HG03159 (cell line): ENCODE results near the gene PHAF1.
A peak's percentile ranks its signal among the peaks of the same experiment; 100 is the strongest.

Experiments
- ATAC-seq: cut with Tn5 transposase; IDR thresholded peaks from one replicate; pipeline ENCODE4 v1.9.1; 2021; ENCODE audit warnings: mild to moderate bottlenecking, moderate library complexity; ENCODE audit not compliant: unreplicated experiment

Gene PHAF1

DNA sequence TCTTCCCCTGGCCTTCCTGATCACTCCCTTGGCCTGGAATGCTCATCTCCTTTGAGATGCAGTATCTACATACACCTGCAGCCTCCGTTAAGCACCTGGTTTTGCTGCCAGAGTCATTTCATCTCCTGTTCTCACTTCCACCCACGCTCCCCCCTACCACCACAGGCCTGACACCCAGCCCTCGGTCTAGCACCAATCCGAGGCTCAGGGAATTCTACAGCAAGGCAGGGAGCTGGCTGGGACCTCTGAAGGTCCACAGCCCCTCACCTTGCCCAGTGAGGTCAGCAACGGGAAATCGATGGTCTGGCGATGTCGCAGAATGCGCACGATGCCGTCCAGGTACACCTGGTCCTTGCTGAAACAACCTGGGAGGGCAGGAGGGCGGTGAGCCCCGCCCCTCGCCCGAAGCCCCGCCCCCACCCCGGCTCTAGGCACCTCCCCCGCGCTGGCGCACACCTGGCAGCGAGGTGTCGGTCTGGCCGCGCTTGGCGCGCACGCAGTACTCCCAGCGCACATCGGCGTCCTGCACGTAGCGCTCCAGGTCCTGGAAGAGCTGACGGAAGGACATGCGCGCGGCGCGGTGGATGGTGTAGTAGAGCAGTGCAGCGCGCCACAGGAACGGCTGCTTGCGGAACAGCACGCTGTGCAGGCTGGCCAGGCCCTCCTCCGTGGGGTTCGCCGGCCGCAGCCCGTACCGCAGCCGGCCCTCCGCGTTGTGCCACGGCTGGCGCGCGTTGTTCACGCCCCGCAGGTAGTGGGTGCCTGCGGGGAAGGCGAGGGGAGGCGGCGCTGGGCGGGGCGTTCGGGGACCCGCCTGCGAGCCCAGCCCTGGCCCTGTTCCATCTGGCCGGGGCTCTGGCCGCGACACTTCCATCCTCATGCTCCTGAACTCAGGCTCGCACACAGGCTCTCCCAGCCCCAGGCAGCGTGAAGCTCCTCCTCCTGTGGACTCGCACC, 68.3 kb downstream of the PHAF1 start:
- no peak for ATAC-seq

DNA sequence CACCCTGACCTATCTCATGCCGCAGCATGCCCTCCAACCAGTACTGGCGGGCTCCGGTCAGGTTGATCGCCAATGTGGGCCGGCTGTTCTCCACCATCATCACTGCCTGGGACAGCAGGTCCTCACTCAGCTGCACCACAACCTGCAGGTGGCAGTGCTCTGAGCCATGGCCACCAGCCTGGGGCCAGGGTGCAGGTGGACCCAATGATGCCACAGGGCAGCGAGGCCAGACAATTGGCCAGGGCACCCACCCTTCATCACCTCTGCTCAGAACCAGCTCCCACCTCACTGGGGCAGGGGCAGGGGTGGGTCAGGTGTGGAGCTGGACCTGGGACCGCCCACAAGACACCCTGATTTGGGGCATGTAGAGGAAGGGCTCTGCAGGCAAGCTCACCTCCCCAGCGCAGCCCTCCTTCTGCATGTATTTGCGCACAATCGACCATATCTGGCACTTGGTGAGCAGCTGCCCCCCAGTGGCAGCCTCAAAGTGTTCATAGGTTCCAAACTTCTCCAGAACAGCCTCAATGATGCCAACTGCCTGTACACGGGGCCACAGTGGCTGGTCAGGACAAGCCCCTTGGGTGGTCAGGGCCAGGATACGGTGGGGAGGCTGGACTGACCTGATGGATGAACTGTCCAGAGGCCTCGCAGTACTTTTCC, 69.8 kb downstream of the PHAF1 start:
- ATAC-seq = no peak

DNA sequence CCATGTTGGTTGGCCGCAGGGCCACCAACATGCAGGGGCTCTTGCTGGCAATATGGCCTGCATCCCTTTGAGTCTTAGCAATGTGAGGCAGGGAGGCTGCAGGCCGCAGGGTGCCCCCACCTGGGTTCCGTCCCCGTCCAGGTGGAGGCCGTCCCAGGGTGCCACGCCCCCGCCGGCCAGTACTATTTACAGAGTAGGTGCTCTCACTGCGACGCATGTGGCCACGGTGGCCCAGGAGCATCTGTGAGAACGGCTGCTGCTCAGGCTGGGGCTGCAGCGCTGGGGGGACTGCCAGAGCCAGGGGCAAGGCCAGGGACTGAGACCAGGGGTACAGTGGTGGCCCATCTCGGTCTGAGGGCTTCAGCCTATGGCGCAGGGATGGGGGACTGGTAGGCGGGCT, 70.4 kb downstream of the PHAF1 start:
- no peak for ATAC-seq

DNA sequence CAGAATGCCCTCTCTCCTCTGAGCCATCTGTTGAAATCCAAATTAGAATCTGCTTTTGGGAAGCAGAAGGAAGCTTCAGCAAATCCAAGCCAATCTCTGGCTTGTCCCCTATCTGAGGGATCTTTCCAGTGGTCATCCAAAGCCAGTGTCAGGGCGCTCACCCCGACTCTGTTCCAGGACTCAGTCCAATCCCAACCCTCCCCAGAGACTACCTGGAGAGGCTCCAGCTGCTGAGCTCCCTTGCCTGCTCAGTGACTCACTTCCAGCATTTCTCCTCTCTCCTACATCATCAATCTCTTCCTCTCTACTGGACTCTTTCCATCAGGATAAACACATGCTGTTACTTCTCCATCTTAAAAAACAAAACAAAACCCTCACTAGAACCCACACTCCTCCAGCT, 71.6 kb downstream of the PHAF1 start:
- ATAC-seq = no peak

DNA sequence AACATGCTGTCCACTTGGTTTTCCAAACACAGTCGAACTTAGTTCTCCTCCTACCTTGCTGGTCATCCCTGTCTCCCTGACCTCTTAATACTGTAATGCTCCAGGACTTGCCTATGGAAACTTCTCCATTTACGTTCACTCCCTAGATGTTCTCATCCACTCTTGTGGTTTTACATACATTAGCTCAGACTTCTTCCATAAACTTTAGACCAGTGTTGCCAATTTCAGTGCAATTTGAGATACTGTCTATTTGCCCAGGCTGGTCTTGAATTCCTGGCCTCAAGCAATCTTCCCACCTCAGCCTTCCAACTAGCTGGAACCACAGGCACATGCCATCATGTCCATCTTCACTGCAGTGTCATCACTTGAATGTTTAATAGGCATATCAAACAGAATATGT, 72.5 kb downstream of the PHAF1 start:
- ATAC-seq = no peak

DNA sequence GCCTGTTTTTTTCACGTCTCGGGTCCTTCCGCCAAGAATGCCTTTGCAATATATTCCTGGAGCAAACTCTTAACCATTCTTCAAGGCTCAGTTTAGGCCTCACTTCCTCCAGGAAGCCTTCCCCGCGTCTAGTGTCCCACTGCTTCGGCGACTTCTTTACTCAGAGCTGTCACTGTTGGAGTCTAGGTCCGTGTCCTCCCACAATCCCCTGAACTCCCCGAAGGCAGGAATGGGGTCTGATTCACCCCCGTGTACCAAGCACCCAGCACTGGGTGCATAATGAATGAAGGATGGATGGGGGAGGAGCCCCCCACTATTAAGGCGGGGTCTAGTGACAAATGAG, 73.5 kb downstream of the PHAF1 start:
- no peak for ATAC-seq

DNA sequence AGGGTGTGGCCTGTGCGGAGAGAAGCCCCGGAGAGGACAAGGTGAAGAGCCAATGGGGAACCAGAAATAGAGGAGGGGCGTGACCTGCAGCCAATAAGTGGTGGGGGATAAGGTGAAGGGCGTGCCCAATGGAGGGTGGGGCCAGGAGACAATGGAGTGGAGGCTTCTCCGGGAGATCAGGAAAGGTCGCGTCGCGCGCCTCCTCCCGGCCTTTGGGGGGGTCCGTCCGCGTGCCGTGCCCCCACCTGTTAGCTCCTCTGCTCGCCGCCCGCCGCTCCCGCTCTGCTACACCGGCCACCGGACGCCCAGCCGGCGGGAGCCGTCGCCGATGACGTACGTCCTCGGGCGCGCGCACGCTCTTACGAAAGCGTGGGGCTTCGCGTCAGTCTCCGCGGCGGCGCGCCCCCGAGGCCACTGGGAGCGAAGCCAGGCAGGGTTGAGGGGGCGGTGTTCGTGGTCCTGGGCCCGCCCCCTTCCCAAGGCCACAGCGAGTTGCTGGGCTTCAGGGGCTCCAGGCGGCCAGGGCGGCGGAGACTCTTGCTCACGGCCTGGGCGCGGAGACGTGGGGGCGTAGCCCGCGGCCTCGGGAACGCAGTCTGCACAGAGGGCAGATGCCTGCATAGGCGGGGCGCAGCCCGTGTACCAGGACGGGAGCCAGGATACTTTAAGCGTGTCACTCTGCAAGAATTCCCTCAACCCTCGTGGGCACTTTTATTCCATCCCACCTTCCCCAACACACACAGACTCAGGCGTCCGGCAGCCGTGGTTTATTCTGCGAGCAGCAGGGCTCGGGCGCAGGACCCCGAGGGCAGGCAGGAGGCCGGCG, 74.1 kb downstream of the PHAF1 start, which contains the start of gene MATCAP1:
TSS of gene MATCAP1 (minus strand) at position 337 of the 826 bp plus-strand sequence. CDS start 3,353 bp downstream, outside the sequence.
- peak; percentile 92 for ATAC-seq

DNA sequence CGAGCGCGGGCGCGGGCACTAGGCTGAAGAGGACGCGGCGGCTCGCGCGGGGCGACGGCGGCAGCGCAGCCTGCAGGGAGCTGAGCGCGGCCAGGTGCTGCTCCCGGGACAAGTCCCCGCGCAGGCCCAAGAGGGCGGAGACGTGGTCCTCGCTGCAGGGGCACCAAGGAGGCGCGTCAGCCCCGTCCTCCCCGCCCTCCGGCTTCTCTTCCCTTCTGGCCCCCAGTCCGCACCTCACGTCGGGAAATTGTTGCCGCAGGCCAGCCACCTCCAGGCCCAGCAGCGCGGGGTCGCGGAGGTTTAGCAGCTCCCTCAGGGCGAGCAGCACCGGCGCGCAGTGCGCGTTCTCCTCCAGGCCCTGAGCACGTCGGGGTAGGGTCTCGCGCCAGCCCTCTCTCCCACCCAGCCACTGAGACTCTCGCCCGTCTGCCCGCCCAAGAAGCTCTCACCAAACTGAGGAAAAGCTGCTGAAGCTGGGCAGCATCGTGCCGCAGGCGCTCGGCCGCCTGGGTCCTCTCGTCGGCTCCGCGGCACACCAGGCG, 74.8 kb downstream of the PHAF1 start:
- ATAC-seq = no peak

DNA sequence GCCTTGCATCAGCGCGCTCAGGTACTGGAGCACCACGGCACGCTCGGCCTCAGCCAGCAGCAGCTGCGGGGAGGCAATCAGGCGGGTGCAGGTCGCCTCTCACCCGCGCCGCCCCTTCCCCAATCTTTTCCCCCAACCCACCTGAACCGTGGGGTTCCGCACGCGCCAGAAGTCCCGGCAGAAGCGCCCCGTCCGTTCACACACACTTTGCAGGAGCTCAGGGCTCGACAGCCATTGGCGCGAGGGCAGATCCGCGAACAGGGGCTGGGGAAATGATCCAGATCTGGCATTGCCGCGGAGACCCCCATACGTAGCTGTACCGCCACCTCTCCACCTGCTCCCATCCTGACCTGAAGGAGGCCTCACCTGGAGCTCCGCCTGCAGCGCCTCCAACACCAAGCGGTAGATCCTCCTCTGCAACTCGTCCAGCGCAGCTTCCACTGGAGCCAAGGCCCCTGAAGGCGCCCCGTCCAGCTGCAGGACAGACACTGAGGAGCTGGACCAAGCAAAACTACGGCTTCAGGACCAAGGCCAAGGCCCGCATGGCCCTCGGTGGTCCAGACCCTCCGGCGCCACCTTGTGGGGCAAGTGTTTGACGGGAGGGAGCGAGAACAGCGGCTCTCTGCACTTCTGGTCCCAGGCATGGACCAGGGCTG, 75.4 kb downstream of the PHAF1 start:
- ATAC-seq = no peak

DNA sequence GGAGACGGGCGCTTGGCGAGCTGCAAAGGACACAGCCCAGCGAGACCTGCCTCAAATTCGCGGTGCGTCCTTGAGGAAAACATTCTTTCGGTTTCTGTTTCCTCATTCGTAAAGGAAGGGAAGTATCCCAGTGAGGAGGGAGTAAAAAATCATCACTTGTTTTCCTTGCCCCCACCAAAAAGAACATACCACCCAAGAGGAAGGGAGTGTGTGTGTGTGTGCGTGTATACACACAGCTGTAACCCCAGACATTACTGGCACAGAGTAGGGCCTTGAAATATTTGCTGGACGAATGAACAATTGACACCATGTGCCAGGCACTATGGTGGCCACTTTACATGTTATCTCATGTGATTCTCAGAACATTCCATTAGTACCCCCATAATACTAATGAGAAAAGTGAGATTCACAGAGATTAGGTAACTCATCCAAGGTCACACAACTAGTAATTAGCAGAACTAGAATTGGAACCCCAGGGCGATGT, 76.0 kb downstream of the PHAF1 start:
- no peak for ATAC-seq

DNA sequence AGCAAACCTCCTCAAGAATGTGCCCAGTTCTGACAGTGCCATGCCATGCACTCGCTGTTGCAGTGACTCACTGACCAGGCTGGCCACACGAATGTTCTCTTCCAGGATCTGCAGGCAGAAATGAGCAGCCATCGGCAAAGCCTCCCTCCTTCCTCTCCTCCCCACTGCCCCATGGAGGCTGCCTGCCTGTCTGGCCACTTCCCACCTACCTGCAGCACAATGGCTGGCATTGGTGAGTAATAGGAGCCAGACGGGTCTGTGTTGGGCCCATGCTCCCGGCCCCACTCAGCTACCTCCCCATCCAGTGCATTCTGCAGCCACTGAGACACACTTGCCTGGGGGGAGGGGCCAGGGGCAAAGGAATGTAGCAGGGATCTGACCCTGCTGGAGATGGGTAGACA, 76.8 kb downstream of the PHAF1 start:
- ATAC-seq = no peak

DNA sequence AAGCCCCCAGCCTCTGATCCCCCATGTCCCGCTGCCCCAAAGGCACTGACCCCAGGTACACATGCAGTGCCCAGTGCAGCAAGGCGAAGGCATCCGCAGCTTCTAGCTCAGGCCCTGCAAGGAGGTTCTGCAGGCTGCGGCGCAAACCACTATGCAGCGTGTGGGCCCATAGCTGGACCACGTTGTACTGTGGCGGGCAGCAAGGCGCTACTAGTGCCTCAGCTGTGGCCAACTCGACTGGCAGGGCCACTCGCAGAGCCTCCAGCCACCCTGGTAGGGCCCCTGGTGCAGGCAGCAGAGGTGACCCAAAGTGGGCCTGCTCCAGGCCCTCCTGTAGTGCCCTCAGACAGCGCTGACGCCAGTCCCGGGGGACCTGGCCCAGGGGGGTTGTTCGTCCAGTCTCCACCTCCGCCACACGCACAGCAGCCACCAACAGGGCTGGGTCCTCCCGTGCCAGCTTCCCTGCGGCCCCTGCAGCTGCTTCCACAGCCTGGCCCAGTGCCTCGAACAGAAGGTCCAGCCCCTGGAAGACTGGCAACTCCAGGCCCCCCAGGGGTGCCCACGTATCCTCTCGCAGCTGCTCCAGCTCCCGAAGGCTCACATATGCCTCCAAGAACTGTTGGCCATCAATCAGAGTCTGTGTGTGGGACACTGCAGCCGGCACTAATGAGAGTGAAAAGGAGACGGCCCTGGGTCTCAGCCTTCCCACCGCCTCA, 77.6 kb downstream of the PHAF1 start:
- ATAC-seq = no peak

DNA sequence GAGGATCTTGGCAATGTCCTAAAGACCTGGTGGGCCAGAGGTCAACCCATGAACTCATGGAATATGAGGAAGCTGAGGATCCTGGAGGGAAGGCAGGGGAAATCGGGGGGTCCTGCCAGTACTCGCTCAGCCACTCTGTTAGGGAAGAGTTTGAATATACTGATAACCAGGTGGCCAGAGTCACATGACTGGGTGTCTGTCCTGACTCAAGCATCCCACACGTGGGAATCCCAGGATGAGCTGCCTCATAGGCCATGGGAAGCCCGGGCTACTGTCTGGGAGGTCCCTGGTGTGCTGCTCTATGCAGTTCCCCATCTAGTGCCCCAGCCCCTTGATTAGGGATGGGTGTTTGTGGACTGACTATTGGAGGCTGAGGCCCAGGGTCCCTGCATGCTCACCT, 78.6 kb downstream of the PHAF1 start:
- ATAC-seq = no peak

DNA sequence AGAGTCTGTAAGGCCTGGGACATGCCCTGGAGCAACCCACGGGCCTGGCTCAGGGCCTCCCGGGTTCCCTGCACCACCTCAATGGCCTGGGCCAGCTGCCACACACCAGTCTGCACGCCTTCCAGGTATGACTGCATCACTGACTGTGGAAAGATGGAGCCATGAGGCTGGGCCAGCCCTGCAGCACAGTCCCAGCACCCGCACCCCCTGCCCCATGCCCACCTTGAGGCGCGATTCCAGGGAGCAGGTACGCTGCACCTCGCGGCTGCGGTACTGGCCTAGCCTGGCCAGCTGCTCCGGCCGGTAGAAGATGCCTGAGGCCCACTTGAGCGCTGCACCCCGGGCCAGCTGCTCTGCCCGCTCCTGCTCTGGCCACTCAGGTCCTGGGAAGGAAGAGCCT, 79.1 kb downstream of the PHAF1 start:
- ATAC-seq = no peak

DNA sequence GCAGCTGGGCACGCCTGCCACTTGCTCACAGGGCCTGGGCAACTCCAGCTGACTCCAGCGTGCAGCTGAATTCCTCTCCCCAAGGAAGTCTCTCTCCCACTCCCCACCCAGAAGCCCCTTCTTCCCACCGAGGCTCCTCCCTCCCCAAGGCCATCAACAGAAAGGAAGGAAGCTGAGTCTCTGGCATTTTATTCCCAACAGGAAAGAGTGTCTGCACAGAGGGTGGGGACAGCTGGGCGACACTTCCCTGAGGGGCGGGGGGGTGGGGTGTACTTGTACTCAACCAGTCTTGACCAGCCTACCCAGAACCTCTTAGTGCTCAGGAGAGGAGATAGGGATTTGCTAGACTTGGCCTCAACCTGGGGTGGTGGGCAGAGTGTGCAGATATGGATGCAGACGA, 80.3 kb downstream of the PHAF1 start, which contains the start of gene EXOC3L1:
TSS of gene EXOC3L1 (minus strand) at position 96 of the 400 bp plus-strand sequence. CDS start 460 bp downstream, outside the sequence.
- ATAC-seq = no peak

DNA sequence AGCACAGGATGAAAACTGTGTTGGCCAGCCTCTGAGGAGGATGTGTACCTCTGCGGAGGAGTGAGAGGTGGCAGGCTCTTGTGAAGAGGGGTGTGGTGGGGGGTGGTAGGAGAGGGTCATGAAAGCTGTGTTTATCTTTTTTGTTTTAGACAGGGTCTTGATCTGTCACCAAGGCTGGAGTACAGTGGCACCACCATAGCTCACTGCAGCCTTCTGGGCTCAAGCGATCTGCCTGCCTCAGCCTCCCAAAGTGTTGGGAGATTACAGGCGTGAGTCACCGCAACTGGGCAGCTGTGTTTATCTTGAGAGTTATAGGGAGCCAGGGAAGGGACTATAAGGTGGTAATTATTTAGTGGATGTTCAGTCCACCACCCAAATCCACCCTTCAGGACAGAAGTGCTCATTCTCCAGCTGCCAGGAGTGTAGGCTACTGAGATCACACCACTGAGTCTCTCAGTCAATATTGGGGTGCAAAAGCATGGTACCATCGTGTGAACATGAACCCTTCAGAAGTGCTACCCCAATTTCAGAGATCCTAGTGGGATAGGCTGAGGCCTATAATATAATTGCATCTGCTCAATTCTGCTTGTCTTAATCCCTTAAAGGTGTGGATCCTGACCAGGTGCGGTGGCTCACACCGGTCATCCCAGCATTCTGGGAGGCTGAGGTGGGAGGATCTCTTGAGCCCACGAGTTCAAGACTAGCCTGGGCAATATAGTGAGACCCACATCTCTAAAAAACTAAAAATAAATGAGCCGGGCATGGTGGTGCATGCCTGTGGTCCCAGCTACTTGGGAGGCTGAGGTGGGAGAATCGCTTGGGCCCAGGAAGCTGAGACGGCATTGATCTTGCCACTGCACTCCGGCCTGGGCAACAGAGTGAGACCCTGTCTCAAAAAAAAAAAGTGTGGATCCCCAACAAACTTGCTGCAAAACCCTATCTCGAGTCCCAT, 81.0 kb downstream of the PHAF1 start:
- ATAC-seq = no peak

DNA sequence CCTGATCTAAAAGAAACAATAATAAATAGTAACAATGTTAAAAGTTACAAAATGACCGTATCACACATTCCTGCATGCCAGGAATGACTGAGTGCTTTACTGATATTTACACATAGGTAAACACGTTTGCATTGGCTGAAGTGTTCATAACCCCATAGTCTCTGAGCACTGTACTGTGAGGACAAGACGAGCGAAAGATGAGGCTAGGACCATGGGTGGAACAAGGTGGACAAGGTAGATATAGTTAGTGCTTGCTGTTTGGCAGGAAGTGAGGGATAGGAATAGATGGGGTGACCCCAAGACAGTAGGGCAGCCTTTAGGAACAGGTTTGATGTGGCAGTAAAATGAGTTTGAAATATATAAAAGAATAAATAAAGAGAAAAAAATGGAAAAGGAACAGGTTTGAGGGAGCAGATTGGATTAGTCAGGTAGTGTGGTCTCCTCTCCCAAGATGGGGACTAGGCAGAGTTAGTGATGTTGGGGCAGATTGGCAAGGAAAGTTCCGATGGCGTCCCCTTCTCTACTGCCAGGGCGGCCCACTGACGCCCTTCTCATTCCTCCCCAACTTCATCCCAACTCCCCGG, 81.8 kb downstream of the PHAF1 start:
- ATAC-seq = no peak

DNA sequence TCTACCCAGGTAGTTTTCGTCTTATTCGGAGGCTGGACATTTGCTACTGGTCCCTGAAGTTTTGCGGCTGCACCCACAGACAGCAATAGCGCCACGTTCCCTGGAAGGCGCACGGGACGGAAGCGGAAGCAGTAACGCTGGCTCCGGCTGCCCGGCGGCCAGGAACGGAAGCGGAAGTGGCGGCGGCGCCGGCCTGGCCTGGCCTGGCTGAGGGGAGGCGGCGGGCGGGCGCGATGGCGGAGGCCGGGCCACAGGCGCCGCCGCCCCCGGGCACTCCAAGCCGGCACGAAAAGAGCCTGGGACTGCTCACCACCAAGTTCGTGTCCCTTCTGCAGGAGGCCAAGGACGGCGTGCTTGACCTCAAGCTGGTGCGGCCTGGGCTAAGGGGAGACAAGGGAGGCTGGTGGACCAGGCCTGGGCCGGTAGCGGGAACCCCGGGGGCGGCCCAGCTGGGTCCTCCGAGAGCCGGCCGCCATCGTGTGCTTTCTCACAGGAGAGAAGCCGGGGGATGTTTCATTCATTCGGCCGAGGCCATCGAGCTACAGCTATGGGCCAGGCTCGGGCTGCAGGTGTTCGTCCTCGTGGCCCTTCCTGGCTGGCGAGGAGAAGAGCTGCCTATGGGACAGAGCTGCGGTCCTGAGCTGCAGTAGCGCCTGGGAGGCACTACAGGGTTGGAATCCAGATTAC, 82.4 kb downstream of the PHAF1 start, which contains the start of gene E2F4:
TSS of gene E2F4 (plus strand) at position 161 of the 687 bp plus-strand sequence. CDS start at position 234, 73 bp downstream.
- ATAC-seq = peak; percentile 89
